ENCODE data around the gene DNAI1. TPM values are rescaled to one million over a fixed set of nuclear protein-coding genes. Genes with fewer than 3 reads are reported as not detected.

Gene DNAI1
- total and polyA plus RNA-seq, 10 donors: not detected

DNA sequence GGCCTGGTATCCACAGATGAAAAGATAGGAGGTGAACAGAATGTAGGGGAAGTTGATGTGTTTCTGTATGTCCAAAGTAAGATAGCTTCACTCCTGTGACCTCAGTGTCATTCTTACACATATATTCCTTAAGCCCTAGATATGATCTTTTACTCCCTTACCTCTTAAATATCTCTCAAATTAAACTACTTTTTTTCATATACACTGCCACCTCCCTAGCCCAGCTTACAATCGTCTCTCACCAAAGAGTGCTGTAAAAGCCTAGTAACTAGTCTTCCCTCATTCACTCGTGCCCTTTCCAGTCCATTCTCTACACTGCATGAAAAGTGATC lies 5.3 kb downstream of the DNAI1 start:
- Histone ChIP-seq H3K27me3 (replicated peaks in 1 of 7) (peaks cover 0 to 8% (median 0%) of the 10 kb centered on the region in 7 donors), H3K9me3 (no peaks in the 10 kb centered on the region), H3K36me3 (no peaks in the 10 kb centered on the region), H3K27ac (no peak overlapping the region), H3K4me3 (no peak overlapping the region), H3K4me1 (peaks cover 0 to 4% (median 3%) of the 10 kb centered on the region in 6 donors)
- intact Hi-C loops (cut with DNase I; ENCODE audit: low total_unique reads): no loop called here
- 67 to 84% (median 72%) methylated on average over 2 of the region's 2 CpGs for WGBS, 5 donors
- DNase-seq: no peak
- TF ChIP-seq, protein P1, sequence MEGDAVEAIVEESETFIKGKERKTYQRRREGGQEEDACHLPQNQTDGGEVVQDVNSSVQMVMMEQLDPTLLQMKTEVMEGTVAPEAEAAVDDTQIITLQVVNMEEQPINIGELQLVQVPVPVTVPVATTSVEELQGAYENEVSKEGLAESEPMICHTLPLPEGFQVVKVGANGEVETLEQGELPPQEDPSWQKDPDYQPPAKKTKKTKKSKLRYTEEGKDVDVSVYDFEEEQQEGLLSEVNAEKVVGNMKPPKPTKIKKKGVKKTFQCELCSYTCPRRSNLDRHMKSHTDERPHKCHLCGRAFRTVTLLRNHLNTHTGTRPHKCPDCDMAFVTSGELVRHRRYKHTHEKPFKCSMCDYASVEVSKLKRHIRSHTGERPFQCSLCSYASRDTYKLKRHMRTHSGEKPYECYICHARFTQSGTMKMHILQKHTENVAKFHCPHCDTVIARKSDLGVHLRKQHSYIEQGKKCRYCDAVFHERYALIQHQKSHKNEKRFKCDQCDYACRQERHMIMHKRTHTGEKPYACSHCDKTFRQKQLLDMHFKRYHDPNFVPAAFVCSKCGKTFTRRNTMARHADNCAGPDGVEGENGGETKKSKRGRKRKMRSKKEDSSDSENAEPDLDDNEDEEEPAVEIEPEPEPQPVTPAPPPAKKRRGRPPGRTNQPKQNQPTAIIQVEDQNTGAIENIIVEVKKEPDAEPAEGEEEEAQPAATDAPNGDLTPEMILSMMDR (IDR thresholded peaks at IDR 0.05 in 8 of 11, conservative IDR thresholded peaks at IDR 0.05 in 3 of 11): no peak
- TF ChIP-seq POLR2A (IDR thresholded peaks at IDR 0.05): no peak

- no peak overlapping the region for H3K4me3 ChIP-seq
- TF ChIP-seq POLR2AphosphoS5 (IDR thresholded peaks at IDR 0.05) (no peak), POLR2A (IDR thresholded peaks at IDR 0.05) (no peak)
- TF ChIP-seq, protein P1 (IDR thresholded peaks at IDR 0.05 in 8 of 11, conservative IDR thresholded peaks at IDR 0.05 in 3 of 11): no peak
- no peaks in the 10 kb centered on the region for H3K36me3 ChIP-seq
- peaks cover 0 to 8% (median 0%) of the 10 kb centered on the region in 7 donors for H3K27me3 ChIP-seq (replicated peaks in 1 of 7)
- 67 to 76% (median 71%) methylated on average over 2 of the region's 2 CpGs for WGBS, 5 donors
- intact Hi-C loops (cut with DNase I; ENCODE audit: low total_unique reads): no loop called here
- H3K27ac ChIP-seq: no peak overlapping the region
- H3K9me3 ChIP-seq: no peaks in the 10 kb centered on the region
- no peak for DNase-seq
- no peaks in the 10 kb centered on the region for H3K4me1 ChIP-seq
These were observed 6.0 kb downstream of the DNAI1 start for GRCh38 chr9:34464571-34464970.

- Histone ChIP-seq H3K27me3 (replicated peaks in 1 of 7) (peaks cover 0 to 6% (median 0%) of the 10 kb centered on the region in 7 donors), H3K4me3 (no peak overlapping the region), H3K9me3 (no peaks in the 10 kb centered on the region), H3K27ac (no peak overlapping the region), H3K4me1 (no peaks in the 10 kb centered on the region), H3K36me3 (no peaks in the 10 kb centered on the region)
- intact Hi-C loops (cut with DNase I; ENCODE audit: low total_unique reads): no loop called here
- TF ChIP-seq POLR2A (IDR thresholded peaks at IDR 0.05): no peak
- TF ChIP-seq POLR2AphosphoS5 (IDR thresholded peaks at IDR 0.05): no peak
- TF ChIP-seq, protein P1 (IDR thresholded peaks at IDR 0.05 in 8 of 11, conservative IDR thresholded peaks at IDR 0.05 in 3 of 11): no peak
- WGBS, 5 donors: 17 to 45% (median 29%) methylated on average over 1 of the region's 1 CpG
- no peak for DNase-seq
These were observed 6.9 kb downstream of the DNAI1 start for GRCh38 chr9:34465468-34465867.

DNA sequence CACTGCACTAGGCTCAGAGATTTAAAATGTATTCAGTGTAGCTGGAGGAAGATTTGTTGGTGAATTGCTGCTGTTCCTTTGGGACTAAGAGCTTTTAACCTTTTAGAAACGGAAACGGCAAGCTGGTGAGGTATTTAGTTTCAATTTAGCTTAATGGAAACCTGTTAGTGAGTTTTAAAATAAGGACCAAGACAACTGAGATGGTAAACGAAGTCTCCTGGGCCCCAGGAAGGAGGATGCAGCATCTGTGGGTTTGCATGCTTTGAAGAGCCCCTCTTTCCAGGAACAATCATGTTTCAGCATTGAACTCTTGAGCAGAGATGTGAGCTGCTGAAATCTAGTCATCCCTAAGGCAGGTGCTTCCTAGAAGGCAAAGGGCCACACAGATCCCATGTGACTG lies 16.5 kb downstream of the DNAI1 start:
- Histone ChIP-seq H3K4me1 (no peaks in the 10 kb centered on the region), H3K36me3 (no peaks in the 10 kb centered on the region), H3K27me3 (replicated peaks in 1 of 7) (peaks cover 0 to 14% (median 0%) of the 10 kb centered on the region in 7 donors), H3K9me3 (no peaks in the 10 kb centered on the region), H3K27ac (no peak overlapping the region), H3K4me3 (no peak overlapping the region)
- WGBS, 5 donors: 46 to 57% (median 49%) methylated on average over 3 of the region's 3 CpGs
- intact Hi-C loops (cut with DNase I; ENCODE audit: low total_unique reads): no loop called here
- TF ChIP-seq, protein P1 (IDR thresholded peaks at IDR 0.05 in 8 of 11, conservative IDR thresholded peaks at IDR 0.05 in 3 of 11): no peak
- no peak for TF ChIP-seq POLR2AphosphoS5 (IDR thresholded peaks at IDR 0.05)
- no peak for TF ChIP-seq POLR2A (IDR thresholded peaks at IDR 0.05)
- no peak for DNase-seq
